ENCODE results near the gene WNT3A. TPM values are rescaled to one million over a fixed set of nuclear protein-coding genes. Genes with fewer than 3 reads are reported as not detected.
A peak's percentile ranks its signal among the peaks of the same experiment; 100 is the strongest.
"Not testable (repeated sequence)": the region's sequence is repeated elsewhere in the genome, so short reads cannot be mapped to it uniquely, and the experiment has no call there.

The WNT3A gene
- polyA plus RNA-seq, 3 donors = not detected

GRCh38 chr1:227959325-227959860 is 47.4 kb upstream of the WNT3A start:
- H3K9me3 Mint-ChIP-seq = peaks cover 0 to 6% (median 2%) of the 10 kb centered on the region in 7 donors
- Histone ChIP-seq H3K79me2 (ENCODE audit: insufficient read depth, low read length) (no peaks in the 10 kb centered on the region), H4K20me1 (ENCODE audit: insufficient read depth, low read length) (no peaks in the 10 kb centered on the region), H3K27me3 (ENCODE audit: control insufficient read depth in 2 of 2, insufficient read depth in 2 of 2, low read length in 2 of 2) (peaks cover 0 to 3% of the 10 kb centered on the region in 2 donors), H3K4me1 (ENCODE audit: control insufficient read depth in 1 of 2, insufficient read depth in 2 of 2, low read length in 2 of 2) (peaks cover 0 to 5% of the 10 kb centered on the region in 2 donors), H3K4me2 (replicated peaks; ENCODE audit: extremely low read depth, low read length, poor library complexity, severe bottlenecking) (no peak overlapping the region), H2AFZ (ENCODE audit: insufficient read depth, low read depth, low read length, poor library complexity, severe bottlenecking) (no peak overlapping the region), H3K27ac (ENCODE audit: low read depth in 1 of 2, low read length in 2 of 2) (no peak overlapping the region), H3K9me3 (replicated peaks in 1 of 2; ENCODE audit: control insufficient read depth in 1 of 2, insufficient read depth in 1 of 2, low read length in 2 of 2) (no peaks in the 10 kb centered on the region), H3K9ac (ENCODE audit: insufficient read depth, low read length, poor library complexity, severe bottlenecking) (no peak overlapping the region), H3K4me3 (replicated peaks in 1 of 3; ENCODE audit: low read depth in 2 of 3, low read length in 3 of 3) (no peak overlapping the region), H3K36me3 (replicated peaks in 1 of 2; ENCODE audit: control insufficient read depth in 1 of 2, insufficient read depth in 2 of 2, low read length in 2 of 2) (no peaks in the 10 kb centered on the region)
- peaks cover 0 to 11% (median 6%) of the 10 kb centered on the region in 3 donors for H3K27me3 Mint-ChIP-seq (ENCODE audit: low read depth in 3 of 3)
- no peaks in the 10 kb centered on the region for H3K36me3 Mint-ChIP-seq
- H3K4me3 Mint-ChIP-seq = no peak overlapping the region
- H3K27ac Mint-ChIP-seq = peak overlapping the region in 1 of 7 donors; percentile 24
- DNase-seq = no peak
- intact Hi-C loops (cut with micrococcal nuclease) = no loop called here
- TF ChIP-seq CTCF (IDR thresholded peaks at IDR 0.05) = no peak
- 100% methylated on average over 1 of the region's 10 CpGs for WGBS (ENCODE audit: insufficient coverage)
- peaks cover 6% of the 10 kb centered on the region for H3K4me1 Mint-ChIP-seq

- H3K27me3 Mint-ChIP-seq (ENCODE audit: low read depth in 3 of 3) = peaks cover 0 to 4% (median 2%) of the 10 kb centered on the region in 3 donors
- no peak overlapping the region for H3K4me3 Mint-ChIP-seq
- H3K79me2 ChIP-seq (ENCODE audit: insufficient read depth, low read length) = no peaks in the 10 kb centered on the region
Measured at GRCh38 chr1:227961651-227962466, 44.9 kb upstream of the WNT3A start.

GRCh38 chr1:227966733-227967132 is 40.1 kb upstream of the WNT3A start:
- H2AFZ ChIP-seq (ENCODE audit: insufficient read depth, low read depth, low read length, poor library complexity, severe bottlenecking); H3K9ac ChIP-seq (ENCODE audit: insufficient read depth, low read length, poor library complexity, severe bottlenecking); H3K9me3 ChIP-seq (replicated peaks in 1 of 2; ENCODE audit: control insufficient read depth in 1 of 2, insufficient read depth in 1 of 2, low read length in 2 of 2); H3K4me1 Mint-ChIP-seq; H3K4me2 ChIP-seq (replicated peaks; ENCODE audit: extremely low read depth, low read length, poor library complexity, severe bottlenecking); H3K79me2 ChIP-seq (ENCODE audit: insufficient read depth, low read length); H3K36me3 ChIP-seq (replicated peaks in 1 of 2; ENCODE audit: control insufficient read depth in 1 of 2, insufficient read depth in 2 of 2, low read length in 2 of 2); H3K27ac ChIP-seq (ENCODE audit: low read depth in 1 of 2, low read length in 2 of 2); H3K4me1 ChIP-seq (ENCODE audit: control insufficient read depth in 1 of 2, insufficient read depth in 2 of 2, low read length in 2 of 2); H3K36me3 Mint-ChIP-seq; DNase-seq; H3K4me3 ChIP-seq (replicated peaks in 1 of 3; ENCODE audit: low read depth in 2 of 3, low read length in 3 of 3); H3K27ac Mint-ChIP-seq; H3K4me3 Mint-ChIP-seq; H3K27me3 ChIP-seq (ENCODE audit: control insufficient read depth in 2 of 2, insufficient read depth in 2 of 2, low read length in 2 of 2); intact Hi-C loops (cut with micrococcal nuclease); H4K20me1 ChIP-seq (ENCODE audit: insufficient read depth, low read length); H3K9me3 Mint-ChIP-seq; H3K27me3 Mint-ChIP-seq (ENCODE audit: low read depth in 3 of 3): not testable (repeated sequence)
- WGBS (ENCODE audit: insufficient coverage) = no CpG with 5 or more reads among the region's 2 CpGs

More at GRCh38 chr1:227961651-227962466, 44.9 kb upstream of the WNT3A start:
- H3K27me3 ChIP-seq (ENCODE audit: control insufficient read depth in 2 of 2, insufficient read depth in 2 of 2, low read length in 2 of 2) = no peaks in the 10 kb centered on the region
- H4K20me1 ChIP-seq (ENCODE audit: insufficient read depth, low read length) = no peaks in the 10 kb centered on the region
- intact Hi-C loops (cut with micrococcal nuclease) = no loop called here
- 39% methylated on average over 4 of the region's 4 CpGs for WGBS (ENCODE audit: insufficient coverage)
- H3K4me3 ChIP-seq (replicated peaks in 1 of 3; ENCODE audit: low read depth in 2 of 3, low read length in 3 of 3) = no peak overlapping the region
- no peak for TF ChIP-seq CTCF (IDR thresholded peaks at IDR 0.05)
- Mint-ChIP-seq H3K27ac (no peak overlapping the region), H3K4me1 (peaks cover 6% of the 10 kb centered on the region), H3K36me3 (no peaks in the 10 kb centered on the region), H3K9me3 (peaks cover 0 to 3% (median 0%) of the 10 kb centered on the region in 7 donors)
- peaks cover 0 to 5% of the 10 kb centered on the region in 2 donors for H3K4me1 ChIP-seq (ENCODE audit: control insufficient read depth in 1 of 2, insufficient read depth in 2 of 2, low read length in 2 of 2)
- DNase-seq = no peak
- no peaks in the 10 kb centered on the region for H3K36me3 ChIP-seq (replicated peaks in 1 of 2; ENCODE audit: control insufficient read depth in 1 of 2, insufficient read depth in 2 of 2, low read length in 2 of 2)
- H3K9me3 ChIP-seq (replicated peaks in 1 of 2; ENCODE audit: control insufficient read depth in 1 of 2, insufficient read depth in 1 of 2, low read length in 2 of 2) = no peaks in the 10 kb centered on the region
- H3K27ac ChIP-seq (ENCODE audit: low read depth in 1 of 2, low read length in 2 of 2) = no peak overlapping the region
- H3K9ac ChIP-seq (ENCODE audit: insufficient read depth, low read length, poor library complexity, severe bottlenecking) = no peak overlapping the region
- H2AFZ ChIP-seq (ENCODE audit: insufficient read depth, low read depth, low read length, poor library complexity, severe bottlenecking) = no peak overlapping the region
- no peak overlapping the region for H3K4me2 ChIP-seq (replicated peaks; ENCODE audit: extremely low read depth, low read length, poor library complexity, severe bottlenecking)
